K562 (cell line): ENCODE results near the gene PSMD9. TPM values are rescaled to one million over a fixed set of nuclear protein-coding genes. Genes with fewer than 3 reads are reported as not detected.

Experiments used
- CHD4 ChIP-seq: fragments of 200-600 bp; sonication (generic); IDR thresholded peaks from 3 replicates; pipeline ENCODE4 v1.6.1; 2012; ENCODE audit warnings: low read depth, mild to moderate bottlenecking, mixed read lengths, low read length, inconsistent platforms; ENCODE audit not compliant: insufficient read depth, insufficient replicate concordance, poor library complexity, severe bottlenecking
- E2F3 ChIP-seq: fragments of 250-450 bp; sonication (Bioruptor Pico); IDR thresholded peaks from 2 replicates; pipeline ENCODE4 v1.4.0; 2020; ENCODE audit warnings: mild to moderate bottlenecking
- EP400 ChIP-seq: fragments of 450-650 bp; IDR thresholded peaks from 2 replicates; pipeline ENCODE4 v1.6.1; 2017; ENCODE audit warnings: antibody characterized with exemption, mild to moderate bottlenecking, moderate library complexity
- KLF10 ChIP-seq: fragments of 250-450 bp; sonication (Bioruptor Pico); IDR thresholded peaks from 2 replicates; pipeline ENCODE4 v1.6.1; 2021; ENCODE audit warnings: matching md5 sums
- MCM7 ChIP-seq, 2 experiments: fragments of 450-650 bp; IDR thresholded peaks; 2 replicates each; pipeline ENCODE4 v1.6.1; 2016 to 2018
- MYBL2 ChIP-seq, 2 experiments: fragments of 450-650 bp in 1 of 2; sonication (generic) in 1 of 2; formaldehyde crosslinking in 1 of 2; IDR thresholded peaks; 2 replicates each; pipeline versions ENCODE4 v1.6.1 to v1.8.1; 2017 to 2022; ENCODE audit warnings: borderline replicate concordance in 1 of 2, inconsistent platforms in 1 of 2, low read depth in 1 of 2, mild to moderate bottlenecking in 1 of 2, missing genetic modification reagents in 1 of 2, moderate library complexity in 1 of 2
- PHF8 ChIP-seq: fragments of 200-600 bp; sonication (generic); IDR thresholded peaks from 2 replicates; pipeline ENCODE4 v1.6.1; 2012; ENCODE audit warnings: mixed run types, mild to moderate bottlenecking, inconsistent platforms, low read length, moderate library complexity, borderline replicate concordance
- POLR3A ChIP-seq: IDR thresholded peaks from 2 replicates; pipeline ENCODE4 v1.6.1; 2011; ENCODE audit warnings: borderline replicate concordance, mild to moderate bottlenecking, moderate library complexity; ENCODE audit not compliant: insufficient read length, insufficient read depth; ENCODE audit errors: extremely low read depth
- RBM22 ChIP-seq: fragments of 200-400 bp; formaldehyde crosslinking; IDR thresholded peaks from 2 replicates; pipeline ENCODE4 v1.6.1; 2018; ENCODE audit warnings: low read length, low read depth; ENCODE audit not compliant: poor library complexity, severe bottlenecking
- TAF7 ChIP-seq: fragments of 450-650 bp; IDR thresholded peaks from 2 replicates; pipeline ENCODE4 v1.6.1; 2016; ENCODE audit warnings: missing genetic modification characterization, missing compliant biosample characterization
- YBX1 ChIP-seq: fragments of 450-650 bp; IDR thresholded peaks from 2 replicates; pipeline ENCODE4 v1.7.1; 2016; ENCODE audit warnings: mild to moderate bottlenecking
- ZFX ChIP-seq: sonication (generic); formaldehyde crosslinking; IDR thresholded peaks from 2 replicates; pipeline ENCODE4 v1.8.0; 2022; ENCODE audit warnings: mild to moderate bottlenecking, missing genetic modification reagents, moderate library complexity
- ZNF133 ChIP-seq: fragments of 250-450 bp; sonication (Bioruptor Pico); IDR thresholded peaks from 2 replicates; pipeline ENCODE4 v1.4.0; 2020; ENCODE audit warnings: mild to moderate bottlenecking
- polyA plus RNA-seq, 8 experiments: library from polyadenylated mRNA; depleted of rRNA in 4 of 8; stranded (reverse) in 5 of 8; unstranded in 3 of 8; fragments of >200 nt; fragmentation: Nextera tagmentation in 2 of 8; fragmentation: Illumina TruSeq in 1 of 8; extraction: Ambion mirVana in 2 of 8; extraction: Trizol in 1 of 8; gene quantifications; 2 replicates each; pipeline versions ENCODE4 v1.2.1 to v1.2.3, GENCODE V29; 2011 to 2014; ENCODE audit warnings: inconsistent platforms in 1 of 8, missing spikeins in 1 of 8
- total RNA-seq, 7 experiments: library from RNA; depleted of rRNA in 6 of 7; stranded (reverse); fragments of >200 nt in 6 of 7; fragmentation: Illumina TruSeq in 2 of 7; extraction: Trizol in 2 of 7; gene quantifications; 2 replicates each; pipeline versions ENCODE4 v1.2.1 to v1.2.3, GENCODE V29; 2011 to 2021; ENCODE audit warnings: low replicate concordance in 1 of 7
- TF ChIP-seq, protein P1 (sequence below): fragments of 450-650 bp; formaldehyde crosslinking; IDR thresholded peaks from 2 replicates; pipeline ENCODE4 v1.4.0; 2020; ENCODE audit warnings: mild to moderate bottlenecking, moderate library complexity
- TF ChIP-seq, protein P2 (sequence below): fragments of 450-650 bp; IDR thresholded peaks from 2 replicates; pipeline ENCODE4 v1.6.1; 2014; ENCODE audit warnings: low read depth, mild to moderate bottlenecking, moderate library complexity, borderline replicate concordance
- TF ChIP-seq, protein P3 (sequence below): IDR thresholded peaks from 2 replicates; pipeline ENCODE4 v1.6.1; 2011; ENCODE audit warnings: borderline replicate concordance, low read depth, mild to moderate bottlenecking, moderate library complexity, low read length; ENCODE audit not compliant: insufficient read depth, poor library complexity, severe bottlenecking
- TF ChIP-seq, protein P4 (sequence below): fragments of 450-650 bp; IDR thresholded peaks from 2 replicates; pipeline ENCODE4 v1.6.1; 2018; ENCODE audit not compliant: partially characterized antibody

Gene PSMD9
- total and polyA plus RNA-seq, 9 of the 15 experiments (the other 6 are each of a cell fraction or from before 2014, with no cell fraction given), result 12.2 to 143 (median 61.3) TPM

DNA sequence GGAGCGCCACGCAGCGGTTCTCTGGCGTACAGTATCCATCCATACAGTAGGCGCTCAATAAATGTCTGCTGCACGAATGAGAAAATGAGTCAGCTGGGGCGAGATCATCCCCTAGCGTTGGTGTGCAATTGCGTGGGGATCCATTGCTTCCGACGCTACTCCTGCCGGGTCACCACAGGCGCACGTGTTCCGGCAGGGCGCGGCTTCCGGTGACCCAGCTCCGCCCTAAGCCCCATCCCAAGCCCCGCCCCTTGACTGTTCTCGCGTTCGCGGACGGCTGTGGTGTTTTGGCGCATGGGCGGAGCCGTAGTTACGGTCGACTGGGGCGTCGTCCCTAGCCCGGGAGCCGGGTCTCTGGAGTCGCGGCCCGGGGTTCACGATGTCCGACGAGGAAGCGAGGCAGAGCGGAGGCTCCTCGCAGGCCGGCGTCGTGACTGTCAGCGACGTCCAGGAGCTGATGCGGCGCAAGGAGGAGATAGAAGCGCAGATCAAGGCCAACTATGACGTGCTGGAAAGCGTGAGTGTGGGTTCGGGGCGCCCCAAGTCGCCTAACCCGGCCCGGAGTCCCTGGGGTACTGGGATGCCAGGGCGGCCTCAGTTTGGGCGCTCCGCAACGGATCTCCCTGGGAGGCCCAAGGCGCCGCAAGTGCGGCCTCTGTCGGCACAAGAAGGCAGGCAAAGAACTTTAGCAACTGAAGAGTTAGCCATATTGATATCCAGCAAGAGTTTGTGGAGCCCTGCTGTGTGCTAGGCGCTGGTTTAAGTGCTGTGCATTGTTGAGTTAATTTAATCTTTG, at the start of gene PSMD9 (continued):
- TF ChIP-seq POLR3A (no peak), EP400 (peak; percentile 98), MYBL2 (IDR thresholded peaks at IDR 0.05; ENCODE audit: low read depth) (no peak), MYBL2 (CRISPR knock-in tag; IDR thresholded peaks at IDR 0.05; ENCODE audit: borderline replicate concordance) (no peak), CHD4 (no peak), TAF7 (tag) (peak; percentile 74), ZNF133 (CRISPR knock-in tag) (no peak), RBM22 (peak; percentile 15), E2F3 (CRISPR knock-in tag) (no peak), MCM7 (IDR thresholded peaks at IDR 0.05) (no peak), ZFX (peak; percentile 92), KLF10 (CRISPR knock-in tag) (no peak), PHF8 (peak; percentile 94), YBX1 (no peak)
- TF ChIP-seq, protein P1, sequence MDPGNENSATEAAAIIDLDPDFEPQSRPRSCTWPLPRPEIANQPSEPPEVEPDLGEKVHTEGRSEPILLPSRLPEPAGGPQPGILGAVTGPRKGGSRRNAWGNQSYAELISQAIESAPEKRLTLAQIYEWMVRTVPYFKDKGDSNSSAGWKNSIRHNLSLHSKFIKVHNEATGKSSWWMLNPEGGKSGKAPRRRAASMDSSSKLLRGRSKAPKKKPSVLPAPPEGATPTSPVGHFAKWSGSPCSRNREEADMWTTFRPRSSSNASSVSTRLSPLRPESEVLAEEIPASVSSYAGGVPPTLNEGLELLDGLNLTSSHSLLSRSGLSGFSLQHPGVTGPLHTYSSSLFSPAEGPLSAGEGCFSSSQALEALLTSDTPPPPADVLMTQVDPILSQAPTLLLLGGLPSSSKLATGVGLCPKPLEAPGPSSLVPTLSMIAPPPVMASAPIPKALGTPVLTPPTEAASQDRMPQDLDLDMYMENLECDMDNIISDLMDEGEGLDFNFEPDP (CRISPR knock-in tag), result no peak
- TF ChIP-seq, protein P2, sequence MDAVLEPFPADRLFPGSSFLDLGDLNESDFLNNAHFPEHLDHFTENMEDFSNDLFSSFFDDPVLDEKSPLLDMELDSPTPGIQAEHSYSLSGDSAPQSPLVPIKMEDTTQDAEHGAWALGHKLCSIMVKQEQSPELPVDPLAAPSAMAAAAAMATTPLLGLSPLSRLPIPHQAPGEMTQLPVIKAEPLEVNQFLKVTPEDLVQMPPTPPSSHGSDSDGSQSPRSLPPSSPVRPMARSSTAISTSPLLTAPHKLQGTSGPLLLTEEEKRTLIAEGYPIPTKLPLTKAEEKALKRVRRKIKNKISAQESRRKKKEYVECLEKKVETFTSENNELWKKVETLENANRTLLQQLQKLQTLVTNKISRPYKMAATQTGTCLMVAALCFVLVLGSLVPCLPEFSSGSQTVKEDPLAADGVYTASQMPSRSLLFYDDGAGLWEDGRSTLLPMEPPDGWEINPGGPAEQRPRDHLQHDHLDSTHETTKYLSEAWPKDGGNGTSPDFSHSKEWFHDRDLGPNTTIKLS, result peak; percentile 86
- TF ChIP-seq, protein P3, sequence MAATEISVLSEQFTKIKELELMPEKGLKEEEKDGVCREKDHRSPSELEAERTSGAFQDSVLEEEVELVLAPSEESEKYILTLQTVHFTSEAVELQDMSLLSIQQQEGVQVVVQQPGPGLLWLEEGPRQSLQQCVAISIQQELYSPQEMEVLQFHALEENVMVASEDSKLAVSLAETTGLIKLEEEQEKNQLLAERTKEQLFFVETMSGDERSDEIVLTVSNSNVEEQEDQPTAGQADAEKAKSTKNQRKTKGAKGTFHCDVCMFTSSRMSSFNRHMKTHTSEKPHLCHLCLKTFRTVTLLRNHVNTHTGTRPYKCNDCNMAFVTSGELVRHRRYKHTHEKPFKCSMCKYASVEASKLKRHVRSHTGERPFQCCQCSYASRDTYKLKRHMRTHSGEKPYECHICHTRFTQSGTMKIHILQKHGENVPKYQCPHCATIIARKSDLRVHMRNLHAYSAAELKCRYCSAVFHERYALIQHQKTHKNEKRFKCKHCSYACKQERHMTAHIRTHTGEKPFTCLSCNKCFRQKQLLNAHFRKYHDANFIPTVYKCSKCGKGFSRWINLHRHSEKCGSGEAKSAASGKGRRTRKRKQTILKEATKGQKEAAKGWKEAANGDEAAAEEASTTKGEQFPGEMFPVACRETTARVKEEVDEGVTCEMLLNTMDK, result peak; percentile 91
- TF ChIP-seq, protein P4, sequence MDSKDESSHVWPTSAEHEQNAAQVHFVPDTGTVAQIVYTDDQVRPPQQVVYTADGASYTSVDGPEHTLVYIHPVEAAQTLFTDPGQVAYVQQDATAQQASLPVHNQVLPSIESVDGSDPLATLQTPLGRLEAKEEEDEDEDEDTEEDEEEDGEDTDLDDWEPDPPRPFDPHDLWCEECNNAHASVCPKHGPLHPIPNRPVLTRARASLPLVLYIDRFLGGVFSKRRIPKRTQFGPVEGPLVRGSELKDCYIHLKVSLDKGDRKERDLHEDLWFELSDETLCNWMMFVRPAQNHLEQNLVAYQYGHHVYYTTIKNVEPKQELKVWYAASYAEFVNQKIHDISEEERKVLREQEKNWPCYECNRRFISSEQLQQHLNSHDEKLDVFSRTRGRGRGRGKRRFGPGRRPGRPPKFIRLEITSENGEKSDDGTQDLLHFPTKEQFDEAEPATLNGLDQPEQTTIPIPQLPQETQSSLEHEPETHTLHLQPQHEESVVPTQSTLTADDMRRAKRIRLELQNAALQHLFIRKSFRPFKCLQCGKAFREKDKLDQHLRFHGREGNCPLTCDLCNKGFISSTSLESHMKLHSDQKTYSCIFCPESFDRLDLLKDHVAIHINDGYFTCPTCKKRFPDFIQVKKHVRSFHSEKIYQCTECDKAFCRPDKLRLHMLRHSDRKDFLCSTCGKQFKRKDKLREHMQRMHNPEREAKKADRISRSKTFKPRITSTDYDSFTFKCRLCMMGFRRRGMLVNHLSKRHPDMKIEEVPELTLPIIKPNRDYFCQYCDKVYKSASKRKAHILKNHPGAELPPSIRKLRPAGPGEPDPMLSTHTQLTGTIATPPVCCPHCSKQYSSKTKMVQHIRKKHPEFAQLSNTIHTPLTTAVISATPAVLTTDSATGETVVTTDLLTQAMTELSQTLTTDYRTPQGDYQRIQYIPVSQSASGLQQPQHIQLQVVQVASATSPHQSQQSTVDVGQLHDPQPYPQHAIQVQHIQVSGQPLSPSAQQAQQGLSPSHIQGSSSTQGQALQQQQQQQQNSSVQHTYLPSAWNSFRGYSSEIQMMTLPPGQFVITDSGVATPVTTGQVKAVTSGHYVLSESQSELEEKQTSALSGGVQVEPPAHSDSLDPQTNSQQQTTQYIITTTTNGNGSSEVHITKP, result peak; percentile 10
